Activated gamma-delta T cell treated with Interleukin-2 at 50 U/mL for 16 hours (primary cell): ENCODE measurements around the gene UXS1.
"Not testable (repeated sequence)": the region's sequence is repeated elsewhere in the genome, so short reads cannot be mapped to it uniquely, and the experiment has no call there.

ENCODE experiments used
- DNase-seq: peaks from one replicate; pipeline ENCODE4 v3.0.0-alpha.2; 2020

The UXS1 gene

GRCh38 chr2:106159866-106160785, 34.0 kb downstream of the UXS1 start:
- peak; percentile 58 for DNase-seq

- DNase-seq, result peak; percentile 25
These were observed 35.2 kb downstream of the UXS1 start for GRCh38 chr2:106158871-106159270.

GRCh38 chr2:106158131-106158530, 36.0 kb downstream of the UXS1 start:
- DNase-seq, result no peak

- DNase-seq, result no peak
These were observed 36.7 kb downstream of the UXS1 start for GRCh38 chr2:106157416-106157815.

GRCh38 chr2:106156305-106157296, 37.5 kb downstream of the UXS1 start:
- no peak for DNase-seq

GRCh38 chr2:106153781-106154180, 40.3 kb downstream of the UXS1 start:
- no peak for DNase-seq

DNA sequence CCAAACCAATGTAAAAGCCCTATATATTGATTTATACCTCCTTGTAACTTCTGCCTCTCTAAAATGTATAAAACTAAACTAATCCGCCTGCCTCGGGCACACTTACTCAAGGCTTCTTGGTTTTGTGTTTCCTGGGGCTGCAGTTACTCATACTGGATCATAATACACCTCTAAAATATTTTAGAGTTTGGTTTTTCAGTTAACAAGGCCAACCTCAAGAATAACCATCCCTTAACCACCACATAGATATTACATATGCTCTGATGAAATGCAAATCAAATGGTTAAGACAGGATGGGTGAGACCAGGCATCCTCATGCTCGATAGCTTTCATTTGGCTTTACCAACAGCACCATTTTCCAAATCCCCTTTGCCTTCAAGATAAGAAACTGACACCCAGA, 46.4 kb downstream of the UXS1 start:
- DNase-seq, result no peak

GRCh38 chr2:106147159-106147558, 46.9 kb downstream of the UXS1 start:
- no peak for DNase-seq

DNA sequence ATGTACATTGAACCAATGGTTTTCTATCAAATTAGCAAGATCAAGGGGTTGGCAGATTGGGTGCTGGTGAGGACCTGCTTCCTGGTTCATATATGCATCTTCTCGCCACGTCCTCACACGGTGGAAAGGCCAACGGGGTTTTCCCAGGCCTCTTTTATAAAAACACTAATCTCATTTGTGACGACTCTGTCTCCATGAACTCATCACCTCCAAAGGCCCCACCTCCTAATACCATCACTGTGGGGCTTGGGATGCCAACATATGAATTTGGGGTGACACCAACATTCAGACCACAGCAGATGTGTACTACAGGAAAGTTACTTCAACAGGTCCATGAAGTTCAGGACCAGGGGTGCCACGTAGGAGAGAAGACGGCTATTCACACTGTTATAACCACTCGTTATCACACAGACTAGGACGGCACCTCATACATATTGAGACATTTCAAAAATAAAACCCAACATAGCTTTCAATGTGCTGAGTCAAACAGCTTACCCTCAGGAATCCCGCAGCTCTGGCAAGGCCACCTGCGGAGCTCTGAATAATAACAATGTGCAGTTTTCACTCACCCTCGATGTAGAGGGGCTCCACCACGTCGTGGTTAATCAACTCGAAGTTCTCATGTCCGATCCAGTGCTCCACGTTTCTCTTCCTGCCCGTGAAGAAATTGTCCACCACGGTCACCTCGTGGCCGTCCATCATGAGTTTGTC, 49.3 kb downstream of the UXS1 start:
- no peak for DNase-seq

GRCh38 chr2:106143495-106144215, 50.4 kb downstream of the UXS1 start:
- DNase-seq, result no peak

GRCh38 chr2:106142683-106143082, 51.4 kb downstream of the UXS1 start:
- DNase-seq, result no peak

DNA sequence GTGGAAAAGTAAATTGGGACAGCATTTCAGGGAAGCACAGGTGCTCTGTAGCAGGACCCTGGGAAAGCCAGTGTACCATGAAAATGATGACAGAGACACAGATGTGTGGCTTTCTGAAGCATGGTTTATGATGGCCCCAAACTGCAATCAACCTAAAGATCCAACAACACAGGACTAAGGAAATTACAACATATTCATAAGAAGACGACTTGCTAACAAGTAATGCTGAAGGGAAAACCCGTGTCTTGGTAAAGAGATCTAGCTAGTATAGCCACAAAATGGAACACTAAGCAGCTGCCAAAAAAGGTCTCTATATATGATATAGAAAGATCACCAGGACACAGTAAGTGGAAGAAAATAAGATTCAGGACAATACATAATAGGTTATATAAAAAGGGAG, 53.2 kb downstream of the UXS1 start:
- DNase-seq, result no peak

DNA sequence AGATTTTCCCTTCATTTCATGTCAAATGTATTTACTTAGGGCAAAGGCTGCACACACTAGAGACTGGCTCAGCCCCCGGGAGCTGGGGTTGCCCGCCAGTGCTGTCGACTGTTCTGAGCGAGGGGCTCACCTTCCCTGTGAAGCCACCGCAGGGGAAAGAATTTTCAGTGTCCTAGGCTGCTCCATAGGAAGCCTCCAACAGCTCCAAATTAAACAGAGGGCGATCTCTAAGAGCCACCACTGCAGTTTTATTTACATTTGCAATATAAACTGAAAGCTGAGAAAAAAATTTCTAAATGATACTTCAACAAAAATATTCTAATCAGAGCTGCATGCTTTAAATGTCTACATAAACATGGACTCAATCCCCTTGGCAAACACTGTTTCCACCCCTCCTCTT, 54.0 kb downstream of the UXS1 start:
- no peak for DNase-seq

DNA sequence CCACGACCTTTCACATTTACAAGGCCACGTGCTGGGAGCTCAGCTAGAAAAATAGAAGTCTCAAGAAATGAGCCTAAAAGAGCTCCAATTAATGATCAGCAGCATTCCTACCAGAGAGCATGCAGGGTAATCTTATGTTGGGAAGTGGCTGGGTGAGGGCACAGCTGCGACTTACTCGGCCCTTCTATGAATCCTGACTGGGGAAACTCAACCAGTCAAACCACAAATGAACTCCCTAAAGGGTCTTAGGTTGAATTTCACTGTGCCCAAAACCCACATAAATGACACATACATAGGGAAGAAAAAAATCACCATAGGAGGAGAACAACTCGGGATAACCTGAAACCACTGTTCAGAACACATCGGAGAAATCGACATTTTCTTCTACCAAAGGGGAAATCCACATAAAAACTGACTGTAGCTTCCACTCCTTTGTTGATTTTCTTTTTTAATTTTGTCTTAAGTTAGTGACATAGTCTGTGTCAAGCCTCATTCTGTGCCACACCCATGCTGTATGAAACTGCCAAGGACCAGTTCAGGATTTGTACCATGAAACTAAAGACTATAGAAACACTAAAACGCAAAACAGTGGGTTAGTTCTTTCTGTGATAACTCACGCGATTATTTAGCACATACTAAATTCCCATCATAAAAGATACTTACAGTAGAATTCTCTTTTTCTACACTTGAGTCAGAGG, 54.7 kb downstream of the UXS1 start:
- DNase-seq, result no peak

DNA sequence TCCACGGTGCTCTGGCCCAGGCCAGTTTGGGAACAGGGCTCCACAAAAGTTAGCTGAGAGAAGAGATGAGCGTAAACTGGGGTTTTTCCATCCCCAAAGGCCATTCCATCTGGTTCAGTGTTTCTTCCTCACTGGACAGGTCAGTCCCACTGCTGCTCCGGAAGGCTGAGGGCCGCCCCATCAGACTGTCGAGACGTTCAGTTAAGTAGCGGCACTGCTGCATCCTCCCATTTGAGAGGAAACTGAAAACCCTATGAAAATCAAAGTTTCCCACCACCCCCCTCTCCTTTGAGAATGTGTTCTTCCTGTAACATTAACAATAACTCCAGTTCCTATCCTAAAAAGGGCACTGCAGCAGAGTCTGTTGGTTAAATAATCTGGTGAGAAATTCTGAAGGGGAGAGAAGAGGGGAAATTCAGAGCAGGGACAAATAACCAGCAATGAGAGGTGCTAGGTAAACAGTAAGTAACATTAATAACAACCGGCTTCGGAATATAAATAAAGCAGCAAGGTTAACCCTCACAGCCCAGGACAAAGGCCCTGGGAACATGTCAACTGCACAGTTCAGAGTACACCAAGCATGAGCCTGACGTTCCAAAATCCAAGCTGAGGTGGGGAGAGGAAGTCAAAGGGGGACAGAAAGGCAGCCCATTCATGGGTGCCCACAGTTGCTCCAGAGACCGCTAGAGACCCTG, 55.4 kb downstream of the UXS1 start:
- DNase-seq, result no peak

DNA sequence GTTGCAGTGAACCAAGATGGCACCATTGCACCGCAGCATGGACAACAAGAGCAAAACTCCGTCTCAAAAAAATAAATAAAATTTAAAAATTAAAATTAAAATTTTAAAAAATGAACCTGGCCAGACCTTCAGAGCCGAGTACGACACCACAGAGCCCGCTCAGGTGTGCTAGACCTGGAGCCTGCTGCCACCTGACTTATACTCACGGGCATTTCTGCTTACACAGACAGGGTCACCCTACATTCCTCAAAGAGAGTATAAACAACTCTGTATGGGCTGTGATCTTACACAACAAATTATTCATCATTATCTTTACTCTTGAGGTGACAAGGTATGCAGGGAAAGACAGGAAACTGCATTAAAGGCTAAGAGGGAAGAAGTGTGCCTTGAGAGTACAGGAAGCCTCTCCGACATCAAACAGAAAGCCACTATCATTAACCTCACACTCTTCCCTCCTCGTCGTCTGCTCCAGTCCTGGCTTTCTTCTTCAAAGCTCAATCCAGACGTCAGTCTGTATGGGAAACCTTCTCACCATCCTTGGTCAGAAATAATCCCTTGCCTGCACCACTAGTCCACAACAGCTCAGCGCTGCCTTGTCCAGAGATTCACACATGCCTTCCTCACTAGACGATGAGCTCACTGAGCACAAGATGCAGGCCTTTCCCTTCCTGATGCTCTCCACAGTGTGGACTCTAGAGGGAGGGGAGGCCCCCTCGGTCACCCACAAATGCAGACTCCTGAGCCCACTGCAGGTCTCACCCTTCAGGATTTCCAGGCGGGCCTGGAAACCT, 56.2 kb downstream of the UXS1 start:
- no peak for DNase-seq

DNA sequence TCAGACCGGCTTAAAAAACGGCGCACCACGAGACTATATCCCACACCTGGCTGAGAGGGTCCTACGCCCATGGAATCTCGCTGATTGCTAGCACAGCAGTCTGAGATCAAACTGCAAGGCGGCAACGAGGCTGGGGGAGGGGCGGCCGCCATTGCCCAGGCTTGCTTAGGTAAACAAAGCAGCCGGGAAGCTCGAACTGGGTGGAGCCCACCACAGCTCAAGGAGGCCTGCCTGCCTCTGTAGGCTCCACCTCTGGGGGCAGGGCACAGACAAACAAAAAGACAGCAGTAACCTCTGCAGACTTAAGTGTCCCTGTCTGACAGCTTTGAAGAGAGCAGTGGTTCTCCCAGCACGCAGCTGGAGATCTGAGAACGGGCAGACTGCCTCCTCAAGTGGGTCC, 62.9 kb downstream of the UXS1 start:
- DNase-seq, result not testable (repeated sequence)

GRCh38 chr2:106130251-106130998, 63.7 kb downstream of the UXS1 start:
- DNase-seq, result no peak

DNA sequence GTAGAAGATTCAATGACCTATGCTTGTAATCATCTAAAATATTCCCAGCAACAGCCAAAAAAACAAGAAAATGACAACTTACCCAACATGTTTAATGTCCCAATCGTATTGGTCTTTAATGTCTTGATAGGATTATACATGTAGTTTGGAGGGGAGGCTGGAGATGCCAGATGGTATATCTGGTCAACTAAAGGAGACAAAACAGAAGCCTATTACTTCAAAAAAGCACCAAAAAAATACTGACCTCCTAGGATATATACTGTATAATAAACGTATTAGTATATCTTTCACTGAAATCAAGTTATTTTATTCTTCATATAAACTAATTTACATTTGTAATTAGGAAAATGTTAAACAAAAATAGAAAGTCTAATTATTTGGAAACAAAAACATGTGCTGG, 64.5 kb downstream of the UXS1 start:
- no peak for DNase-seq
